GM10847 (cell line): ENCODE data around the gene PRPF6.

Experiments used
- POLR2A ChIP-seq: IDR thresholded peaks from 2 replicates; pipeline ENCODE4 v1.6.1; 2011; ENCODE audit not compliant: insufficient read length; ENCODE audit errors: extremely low read depth

Gene PRPF6

DNA sequence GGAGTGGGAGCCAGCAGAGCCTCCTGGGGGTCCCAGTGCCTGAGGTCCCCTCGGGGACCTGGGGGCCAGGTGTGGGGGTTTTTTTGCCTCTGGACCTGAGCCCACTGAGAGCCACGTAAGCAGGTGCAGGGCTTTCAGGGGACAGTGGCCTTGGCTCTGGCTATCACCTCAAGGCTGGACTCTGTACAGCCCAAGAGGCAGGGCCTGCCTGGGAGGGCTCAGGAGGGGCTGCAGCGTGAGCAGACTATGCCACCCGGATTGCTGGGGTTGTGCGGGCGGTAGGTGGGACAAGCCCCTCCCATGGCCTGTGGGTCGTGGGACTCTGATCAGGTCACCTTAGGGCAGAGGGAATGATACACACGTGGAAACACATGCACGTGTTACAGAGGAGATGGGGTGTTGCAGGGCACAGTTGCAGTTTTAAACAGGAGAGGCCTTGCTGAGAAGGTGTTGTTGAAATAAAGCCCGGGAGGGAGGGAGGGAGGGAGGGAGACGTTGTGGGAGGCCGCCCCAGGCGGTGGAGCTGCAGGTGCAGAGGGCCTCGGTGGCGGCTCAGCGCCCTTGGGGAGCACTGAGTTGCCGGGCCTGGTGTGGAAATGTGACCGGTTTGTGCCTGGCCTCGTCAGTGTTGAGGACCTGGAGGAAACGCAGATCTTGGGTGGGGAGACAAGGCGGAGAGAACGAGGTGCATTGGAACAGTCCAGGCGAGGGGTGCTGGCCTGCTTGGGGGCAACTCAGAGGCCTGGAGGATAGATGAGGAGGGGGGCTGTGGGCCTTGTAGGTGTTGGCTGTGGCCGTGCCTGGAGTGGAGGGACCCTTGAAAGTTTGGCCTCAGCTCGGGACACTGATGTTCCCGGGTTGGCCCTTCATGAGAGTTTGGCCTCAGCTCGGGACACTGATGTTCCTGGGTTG, 84.4 kb downstream of the PRPF6 start:
- TF ChIP-seq POLR2A: no peak

DNA sequence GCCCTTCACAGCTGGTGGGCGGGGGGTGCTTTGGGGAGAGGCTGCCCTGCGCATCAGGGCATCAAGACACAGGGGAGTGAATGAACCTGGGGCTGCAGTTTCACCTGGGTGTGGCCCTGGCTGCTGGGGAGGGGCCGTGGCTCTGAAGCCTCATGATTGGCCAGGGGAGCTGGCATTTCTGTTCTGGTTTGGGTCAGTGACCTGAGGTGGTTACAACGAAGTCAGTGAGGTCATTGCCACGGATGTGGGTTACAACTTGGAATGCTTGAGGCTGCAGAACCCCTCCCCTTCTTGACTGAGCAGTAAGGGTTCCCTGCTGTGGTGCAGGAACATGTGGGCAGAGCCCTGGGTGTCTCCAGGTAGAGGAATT, 85.0 kb downstream of the PRPF6 start:
- no peak for TF ChIP-seq POLR2A

DNA sequence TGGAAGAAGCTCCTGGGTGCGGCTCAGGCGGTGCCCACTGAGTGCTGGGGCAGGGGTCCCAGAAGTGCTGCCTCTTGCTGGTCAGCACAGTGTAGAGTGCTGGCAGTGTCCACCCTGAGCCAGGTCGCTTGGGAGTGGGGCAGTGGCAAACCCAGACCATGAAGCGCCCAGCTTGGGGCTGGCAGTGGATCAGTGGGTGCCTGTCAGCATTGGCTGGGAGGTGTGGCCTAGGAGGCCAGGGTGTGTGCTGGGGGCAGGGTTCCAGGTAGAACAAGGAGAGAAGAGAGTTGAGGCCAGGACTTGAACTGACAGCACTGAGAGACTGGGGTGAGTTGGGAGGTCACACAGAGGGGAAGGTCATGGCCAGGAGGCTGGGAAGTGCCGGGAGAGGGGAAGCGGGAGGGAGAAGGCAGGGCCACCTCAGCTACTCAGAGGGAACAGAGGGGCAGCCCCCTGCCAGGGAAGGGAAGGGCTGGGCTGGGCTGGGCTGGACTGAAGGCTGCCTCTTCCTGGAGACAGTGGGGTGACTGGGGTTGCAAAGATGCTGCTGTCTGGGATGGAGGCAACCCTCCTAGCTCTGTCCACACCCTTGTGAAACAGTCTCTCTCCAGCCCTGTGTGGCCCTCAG, 86.2 kb downstream of the PRPF6 start:
- no peak for TF ChIP-seq POLR2A

DNA sequence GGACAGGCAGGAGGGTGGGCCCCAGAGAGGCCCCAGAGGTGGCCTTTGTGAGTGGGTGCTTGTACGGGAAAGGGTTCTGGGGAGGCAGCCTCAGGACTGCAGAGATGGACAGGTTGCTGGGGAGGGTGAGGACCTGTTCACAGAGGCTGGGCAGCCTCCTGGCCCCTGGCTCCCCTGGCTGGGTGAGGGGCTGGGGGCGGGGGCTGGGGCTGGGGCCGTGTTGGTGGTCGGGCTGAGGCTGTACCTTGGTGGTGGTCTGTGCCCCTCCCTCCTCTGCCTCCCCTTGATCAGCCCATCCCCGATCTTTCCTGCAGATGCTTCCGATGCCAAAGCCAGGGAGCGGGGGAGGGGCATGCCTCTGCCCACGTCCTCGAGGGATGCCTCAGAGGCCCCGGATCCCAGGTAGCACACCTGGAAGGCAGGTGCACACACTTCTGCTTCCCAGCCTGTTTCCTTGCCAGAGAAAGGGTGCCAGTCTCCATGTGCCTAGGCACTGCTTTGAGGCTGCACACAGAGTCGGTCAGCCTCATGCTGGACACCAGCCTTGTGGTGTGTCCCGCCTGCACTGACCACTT, 86.9 kb downstream of the PRPF6 start:
- no peak for TF ChIP-seq POLR2A

DNA sequence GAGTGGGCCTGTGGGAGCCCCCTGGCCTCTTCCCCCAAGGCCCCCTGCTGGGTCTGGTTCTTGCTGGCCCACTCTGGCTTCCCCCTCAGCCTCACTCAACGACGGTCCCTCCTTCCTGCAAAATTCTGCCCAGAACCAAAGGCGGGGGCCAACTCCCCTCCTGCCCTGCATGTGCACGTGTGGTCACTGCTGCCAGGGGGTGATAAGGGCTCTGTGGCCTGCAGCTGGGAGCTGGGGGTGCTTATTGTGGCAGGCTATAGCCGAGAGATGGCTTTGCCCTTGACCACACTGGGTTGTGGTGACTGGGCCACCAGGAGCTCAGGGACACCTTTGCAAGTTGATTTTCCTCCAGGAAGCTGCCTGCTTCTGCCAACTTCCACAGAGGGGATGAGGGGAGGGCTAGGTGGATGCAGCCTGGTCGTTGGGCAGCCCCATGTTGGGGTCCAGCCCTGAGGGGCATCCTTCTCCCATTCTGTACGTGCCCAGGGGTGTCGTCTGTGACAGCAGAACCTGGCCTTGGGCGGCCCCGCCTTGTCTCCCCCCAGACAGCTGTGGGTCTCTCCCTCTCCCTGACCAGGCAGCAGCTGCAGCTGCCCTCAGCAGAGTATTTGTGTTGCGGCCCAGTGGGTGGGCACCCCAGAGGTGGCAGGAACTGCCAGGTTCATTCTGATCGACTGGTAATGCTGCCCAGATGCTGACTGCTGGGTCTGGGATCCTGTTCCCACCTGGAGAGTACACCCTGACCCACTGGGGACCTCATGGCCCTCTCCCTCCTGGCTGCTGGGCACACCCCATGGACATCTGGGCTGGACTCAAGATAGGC, 87.7 kb downstream of the PRPF6 start:
- TF ChIP-seq POLR2A: no peak

GRCh38 chr20:64069209-64069613, 88.3 kb downstream of the PRPF6 start:
- TF ChIP-seq POLR2A: no peak

- no peak for TF ChIP-seq POLR2A
These were observed 88.8 kb downstream of the PRPF6 start for GRCh38 chr20:64069614-64070243.

DNA sequence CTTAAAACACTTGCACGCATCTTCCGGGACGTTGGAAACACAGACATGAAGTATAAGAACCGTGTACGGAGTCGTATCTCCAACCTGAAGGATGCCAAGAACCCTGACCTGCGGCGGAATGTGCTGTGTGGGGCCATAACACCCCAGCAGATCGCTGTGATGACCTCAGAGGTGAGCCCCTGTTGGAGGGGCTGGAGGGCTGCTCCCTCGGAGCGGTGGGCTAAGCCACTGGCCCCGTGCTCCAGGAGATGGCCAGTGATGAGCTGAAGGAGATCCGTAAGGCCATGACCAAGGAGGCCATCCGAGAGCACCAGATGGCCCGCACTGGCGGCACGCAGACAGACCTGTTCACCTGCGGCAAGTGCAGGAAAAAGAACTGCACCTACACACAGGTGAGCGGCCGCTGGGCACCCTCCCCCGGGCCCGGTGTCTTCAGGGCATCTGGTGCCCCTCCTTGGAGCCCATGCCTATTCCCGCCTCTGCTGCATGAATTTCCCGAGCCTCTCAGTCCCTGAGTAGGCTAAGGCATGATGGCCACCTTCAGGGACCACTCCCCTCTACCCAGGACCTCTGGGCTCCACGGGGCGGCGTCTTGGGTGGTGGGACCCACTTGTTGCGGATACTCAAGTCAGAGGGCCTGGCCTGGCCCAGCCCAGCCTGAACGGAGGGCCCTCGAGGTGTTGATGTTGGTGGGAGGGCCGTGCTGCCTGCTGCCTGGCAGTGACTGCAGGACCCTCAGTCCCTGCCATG, 89.5 kb downstream of the PRPF6 start:
- TF ChIP-seq POLR2A: no peak

GRCh38 chr20:64071341-64072332, 90.7 kb downstream of the PRPF6 start:
- TF ChIP-seq POLR2A: no peak

DNA sequence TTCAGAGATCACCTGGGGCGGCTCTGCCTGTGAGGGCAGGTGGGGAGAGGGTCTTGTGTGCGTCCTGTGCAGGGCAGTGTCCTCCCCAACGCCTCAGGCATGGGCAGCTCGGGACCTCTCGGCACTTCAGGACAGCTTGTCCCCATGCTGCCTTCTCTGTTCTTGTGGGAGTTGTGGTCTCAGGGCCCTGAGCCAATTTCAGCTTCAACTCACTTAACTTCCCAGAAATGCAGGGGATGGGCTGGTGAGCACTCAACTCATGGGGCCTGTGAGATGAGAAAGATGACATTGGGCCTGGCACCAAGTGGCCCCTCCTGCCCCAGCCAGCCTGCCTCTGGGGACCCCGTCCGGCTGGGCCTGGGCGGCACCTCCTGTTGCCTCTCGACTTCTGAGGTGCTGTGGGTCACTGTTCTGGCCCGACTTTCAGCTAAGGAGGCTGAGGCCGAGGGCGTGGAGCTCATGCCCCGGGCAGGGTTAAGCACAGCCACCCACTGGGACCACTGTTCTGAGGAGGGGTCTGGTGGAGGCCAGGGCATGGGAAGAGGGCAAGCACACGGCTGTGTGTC, 91.6 kb downstream of the PRPF6 start:
- TF ChIP-seq POLR2A: no peak

DNA sequence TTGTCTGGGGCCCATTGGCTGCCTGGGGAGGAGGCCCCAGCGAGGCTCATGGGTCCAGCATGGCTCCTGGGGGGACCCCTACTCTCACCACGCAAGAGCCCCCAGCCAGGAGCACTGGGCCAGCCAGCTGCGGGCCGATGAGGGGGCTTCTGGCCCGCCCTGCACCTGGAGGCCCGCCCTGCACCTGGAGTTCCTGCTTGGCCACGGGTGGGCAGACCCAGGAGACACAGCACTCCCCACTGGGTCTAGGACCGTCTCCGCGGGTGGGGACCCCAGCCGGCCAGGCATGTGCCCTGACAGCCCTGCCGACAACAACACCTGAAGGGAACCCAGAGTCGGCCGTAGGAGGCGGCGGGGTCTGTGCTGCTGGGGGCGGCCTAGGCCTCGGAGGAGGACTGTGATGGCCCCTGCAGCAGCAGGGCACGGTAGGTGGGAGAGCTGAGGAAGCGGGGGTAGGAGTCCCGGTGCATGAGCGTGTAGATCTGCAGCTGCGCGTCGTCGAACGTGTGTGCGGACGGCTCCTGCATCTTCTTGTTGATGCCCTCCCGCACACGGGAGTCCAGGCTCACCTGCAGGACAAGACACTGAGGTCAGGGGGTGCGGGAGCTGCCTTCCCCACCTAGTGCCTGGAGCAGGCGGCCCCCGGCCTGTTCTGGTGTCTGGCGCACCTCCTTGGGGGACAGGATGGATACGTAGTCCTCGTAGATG, 92.7 kb downstream of the PRPF6 start:
- no peak for TF ChIP-seq POLR2A

DNA sequence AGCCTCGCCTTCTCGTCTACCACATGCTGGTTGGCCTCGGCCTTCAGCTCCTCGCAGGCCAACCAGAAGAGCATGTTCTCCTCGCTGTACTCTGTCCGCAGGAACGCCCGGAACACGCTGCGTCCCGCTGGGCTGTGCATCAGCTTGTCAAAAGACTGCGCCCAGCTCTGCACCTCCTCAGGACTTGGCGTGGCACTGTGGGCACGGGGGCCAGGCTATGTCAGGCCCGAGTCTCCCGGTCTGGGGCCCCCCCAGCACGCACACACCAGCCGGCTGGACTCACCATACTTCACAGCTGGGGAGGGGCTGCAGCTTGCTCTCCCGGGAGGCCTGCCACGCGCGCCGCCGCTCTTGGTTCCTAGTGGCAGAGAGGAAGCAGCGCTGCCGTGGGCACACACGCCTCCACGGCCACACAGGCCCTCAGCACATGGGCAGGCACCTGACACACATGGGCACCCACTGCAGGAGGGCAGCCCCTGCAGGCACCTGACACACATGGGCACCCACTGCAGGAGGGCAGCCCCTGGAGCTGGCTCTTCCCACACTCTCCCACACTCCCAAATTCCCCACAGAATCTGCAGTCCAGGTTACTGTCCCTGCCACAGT, 93.4 kb downstream of the PRPF6 start:
- TF ChIP-seq POLR2A: no peak

- no peak for TF ChIP-seq POLR2A
These were observed 94.0 kb downstream of the PRPF6 start for GRCh38 chr20:64074963-64075362.
